Breast epithelium (tissue), 4 donors: Measurements from ENCODE around the gene TMEM266. TPM values are rescaled to one million over a fixed set of nuclear protein-coding genes. Genes with fewer than 3 reads are reported as not detected.

Source experiments
- DNase-seq, 2 donors: peaks; one replicate each; pipeline ENCODE4 v3.0.0-alpha.2; 2019; ENCODE audit warnings: low spot score in 2 of 2
- H3K27ac ChIP-seq, 2 donors: fragments of 200-600 bp; sonication (generic) in 1 of 2; one replicate each; pipeline ENCODE4 v1.5.1; 2016 to 2019; ENCODE audit warnings: mild to moderate bottlenecking in 1 of 2
- H3K27me3 ChIP-seq, 2 donors: fragments of 200-600 bp; sonication (generic) in 1 of 2; one replicate each; pipeline versions ENCODE4 v1.5.1 to v1.6.0; 2017 to 2019; ENCODE audit warnings: control low read depth in 1 of 2, mild to moderate bottlenecking in 1 of 2
- H3K36me3 ChIP-seq: fragments of 200-600 bp; one replicate; pipeline ENCODE4 v1.5.1; 2019
- H3K4me1 ChIP-seq, 2 donors: fragments of 200-600 bp; sonication (generic); one replicate each; pipeline ENCODE4 v1.5.1; 2016 to 2019; ENCODE audit warnings: control low read depth in 1 of 2
- H3K4me3 ChIP-seq, 3 donors: fragments of 200-600 bp; sonication (generic); 1 replicate in 2 of 3; 2 replicates in 1 of 3; pipeline ENCODE4 v1.5.1; 2016 to 2019; ENCODE audit warnings: mild to moderate bottlenecking in 3 of 3, moderate library complexity in 2 of 3
- H3K9me3 ChIP-seq, 2 donors: fragments of 200-600 bp; sonication (generic) in 1 of 2; one replicate each; pipeline ENCODE4 v1.5.1; 2016 to 2019; ENCODE audit warnings: control low read depth in 1 of 2
- POLR2A ChIP-seq: fragments of 450-650 bp; IDR thresholded peaks from one replicate; pipeline ENCODE4 v1.6.1; 2016; ENCODE audit warnings: antibody characterized with exemption, mild to moderate bottlenecking, moderate library complexity
- POLR2AphosphoS5 ChIP-seq, 3 donors: sonication (generic); formaldehyde crosslinking; IDR thresholded peaks; one replicate each; pipeline ENCODE4 v1.6.1; 2017; ENCODE audit warnings: antibody characterized with exemption in 3 of 3
- intact Hi-C: fragments of 100-400 bp; cut with DNase I; formaldehyde crosslinking; loops from one replicate; pipeline ENCODE4 v1.15.1; 2023; ENCODE audit warnings: low total_unique reads
- total RNA-seq, 3 donors: library from RNA; depleted of rRNA; stranded (reverse); fragments of >200 nt; gene quantifications; one replicate each; pipeline ENCODE4 v1.1.0, GENCODE V29; 2016
- TF ChIP-seq, protein P1 (sequence below), 3 donors: fragments of 450-650 bp; IDR thresholded peaks; one replicate each; pipeline ENCODE4 v1.5.1; 2016 to 2017; ENCODE audit warnings: antibody characterized with exemption in 3 of 3, mild to moderate bottlenecking in 3 of 3, moderate library complexity in 3 of 3

The TMEM266 gene
- total RNA-seq, 3 donors from 2014 or later: 0.29 to 0.32 TPM; not detected in 1

DNA sequence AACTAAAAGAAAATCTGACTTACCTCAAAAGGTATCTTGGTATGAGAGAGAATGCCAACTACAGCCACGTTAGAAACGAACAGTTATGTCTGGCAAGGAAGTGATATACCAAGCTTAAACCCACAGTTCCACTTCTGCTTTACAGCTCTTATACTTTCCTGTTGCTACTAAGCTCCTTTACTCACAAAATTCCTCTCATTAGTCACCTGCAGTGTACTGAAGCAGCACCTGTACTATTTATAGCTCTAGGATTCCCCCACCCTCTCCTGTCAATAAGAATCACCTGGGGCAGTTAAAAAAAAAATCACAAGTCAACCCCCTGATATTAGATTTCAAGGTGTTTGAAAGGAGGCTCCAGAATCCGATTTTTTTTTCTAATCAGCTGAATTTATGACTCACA lies 2.9 kb upstream of the TMEM266 start:
- intact Hi-C loops: no loop called here

DNA sequence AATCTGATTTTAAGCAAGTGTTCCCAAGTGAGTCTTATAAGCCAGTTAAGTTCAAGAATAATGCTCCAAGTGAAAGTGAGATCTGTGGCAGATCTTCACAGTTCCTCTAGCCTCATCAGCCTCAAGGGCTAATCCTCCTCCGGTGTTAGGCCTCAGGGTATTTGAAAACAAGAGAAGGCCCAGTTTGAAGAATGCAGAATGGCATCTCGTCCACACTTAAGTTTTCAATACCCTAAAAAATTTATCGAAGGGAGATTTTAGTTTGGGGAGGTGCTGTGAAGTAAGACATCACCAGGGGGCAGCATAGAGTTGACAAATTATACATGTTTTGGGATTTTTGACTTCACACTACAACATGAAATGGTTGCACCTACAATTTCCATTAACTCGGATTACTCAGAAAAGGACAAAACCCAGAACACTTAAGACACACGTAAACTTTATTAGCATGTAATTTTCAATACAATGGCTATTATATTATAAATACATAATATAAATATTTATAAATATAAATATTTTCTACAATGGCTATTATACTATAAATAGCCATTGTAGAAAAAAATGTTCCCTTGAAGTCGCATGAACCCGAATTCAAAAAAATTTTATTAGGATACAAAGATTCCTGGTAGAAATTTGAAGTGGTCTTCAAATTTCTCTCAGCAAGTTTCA lies 2.3 kb upstream of the TMEM266 start:
- no peaks in the 10 kb centered on the region for H3K36me3 ChIP-seq
- H3K9me3 ChIP-seq: no peaks in the 10 kb centered on the region
- intact Hi-C loops: no loop called here
- no peak overlapping the region for H3K27ac ChIP-seq
- H3K4me1 ChIP-seq: peaks cover 0 to 4% of the 10 kb centered on the region in 2 donors
- H3K4me3 ChIP-seq: no peak overlapping the region
- TF ChIP-seq, protein P1, sequence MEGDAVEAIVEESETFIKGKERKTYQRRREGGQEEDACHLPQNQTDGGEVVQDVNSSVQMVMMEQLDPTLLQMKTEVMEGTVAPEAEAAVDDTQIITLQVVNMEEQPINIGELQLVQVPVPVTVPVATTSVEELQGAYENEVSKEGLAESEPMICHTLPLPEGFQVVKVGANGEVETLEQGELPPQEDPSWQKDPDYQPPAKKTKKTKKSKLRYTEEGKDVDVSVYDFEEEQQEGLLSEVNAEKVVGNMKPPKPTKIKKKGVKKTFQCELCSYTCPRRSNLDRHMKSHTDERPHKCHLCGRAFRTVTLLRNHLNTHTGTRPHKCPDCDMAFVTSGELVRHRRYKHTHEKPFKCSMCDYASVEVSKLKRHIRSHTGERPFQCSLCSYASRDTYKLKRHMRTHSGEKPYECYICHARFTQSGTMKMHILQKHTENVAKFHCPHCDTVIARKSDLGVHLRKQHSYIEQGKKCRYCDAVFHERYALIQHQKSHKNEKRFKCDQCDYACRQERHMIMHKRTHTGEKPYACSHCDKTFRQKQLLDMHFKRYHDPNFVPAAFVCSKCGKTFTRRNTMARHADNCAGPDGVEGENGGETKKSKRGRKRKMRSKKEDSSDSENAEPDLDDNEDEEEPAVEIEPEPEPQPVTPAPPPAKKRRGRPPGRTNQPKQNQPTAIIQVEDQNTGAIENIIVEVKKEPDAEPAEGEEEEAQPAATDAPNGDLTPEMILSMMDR (IDR thresholded peaks at IDR 0.05): peak; percentile 31 to 59 (median 49)
- TF ChIP-seq POLR2AphosphoS5 (IDR thresholded peaks at IDR 0.05): no peak
- H3K27me3 ChIP-seq: peaks cover 0 to 5% of the 10 kb centered on the region in 2 donors
- DNase-seq: no peak

More for the DNA sequence above, 2.9 kb upstream of the TMEM266 start:
- no peak overlapping the region for H3K4me3 ChIP-seq
- no peak overlapping the region for H3K27ac ChIP-seq
- no peaks in the 10 kb centered on the region for H3K9me3 ChIP-seq
- peaks cover 0 to 5% of the 10 kb centered on the region in 2 donors for H3K27me3 ChIP-seq
- DNase-seq: no peak
- no peaks in the 10 kb centered on the region for H3K36me3 ChIP-seq
- H3K4me1 ChIP-seq: peaks cover 0 to 4% of the 10 kb centered on the region in 2 donors
- no peak for TF ChIP-seq POLR2A
- TF ChIP-seq, protein P1 (IDR thresholded peaks at IDR 0.05): no peak
- TF ChIP-seq POLR2AphosphoS5 (IDR thresholded peaks at IDR 0.05): no peak

DNA sequence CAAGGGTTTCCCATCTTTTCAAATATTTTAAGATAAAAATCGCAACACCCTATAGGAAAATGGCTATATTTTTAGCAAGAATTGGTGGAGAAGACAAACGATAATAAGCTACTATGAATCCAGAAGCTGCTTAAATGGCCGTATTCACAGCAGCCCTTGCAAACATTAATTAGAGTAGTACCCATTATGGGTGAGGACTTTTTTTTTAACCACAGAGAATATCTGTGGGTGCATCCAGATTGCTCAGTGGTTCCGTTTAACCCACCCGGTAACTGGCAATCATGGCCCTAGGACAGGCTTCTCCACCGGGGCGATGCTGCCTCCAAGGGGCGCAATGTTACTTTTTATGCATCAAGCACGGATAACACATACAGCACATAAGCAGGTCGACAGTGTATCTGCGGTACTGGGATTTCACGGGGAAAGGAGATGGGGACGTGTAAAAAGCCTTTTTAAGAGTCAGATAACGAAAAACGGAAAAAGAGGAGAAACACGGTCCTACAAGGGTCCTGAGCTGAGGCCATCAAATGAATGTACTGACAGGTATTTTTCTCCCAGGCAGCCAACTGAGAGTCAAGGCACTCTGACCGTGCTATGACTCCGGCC lies 968 bp upstream of the TMEM266 start:
- no peak for DNase-seq
- Histone ChIP-seq H3K4me1 (peaks cover 0 to 4% of the 10 kb centered on the region in 2 donors), H3K4me3 (peak overlapping the region; percentile 49 to 76 (median 67)), H3K27me3 (peaks cover 0 to 5% of the 10 kb centered on the region in 2 donors), H3K9me3 (no peaks in the 10 kb centered on the region), H3K36me3 (no peaks in the 10 kb centered on the region), H3K27ac (no peak overlapping the region)
- TF ChIP-seq, protein P1 (IDR thresholded peaks at IDR 0.05): no peak
- TF ChIP-seq POLR2AphosphoS5 (IDR thresholded peaks at IDR 0.05) (no peak), POLR2A (no peak)
- intact Hi-C loops: no loop called here

DNA sequence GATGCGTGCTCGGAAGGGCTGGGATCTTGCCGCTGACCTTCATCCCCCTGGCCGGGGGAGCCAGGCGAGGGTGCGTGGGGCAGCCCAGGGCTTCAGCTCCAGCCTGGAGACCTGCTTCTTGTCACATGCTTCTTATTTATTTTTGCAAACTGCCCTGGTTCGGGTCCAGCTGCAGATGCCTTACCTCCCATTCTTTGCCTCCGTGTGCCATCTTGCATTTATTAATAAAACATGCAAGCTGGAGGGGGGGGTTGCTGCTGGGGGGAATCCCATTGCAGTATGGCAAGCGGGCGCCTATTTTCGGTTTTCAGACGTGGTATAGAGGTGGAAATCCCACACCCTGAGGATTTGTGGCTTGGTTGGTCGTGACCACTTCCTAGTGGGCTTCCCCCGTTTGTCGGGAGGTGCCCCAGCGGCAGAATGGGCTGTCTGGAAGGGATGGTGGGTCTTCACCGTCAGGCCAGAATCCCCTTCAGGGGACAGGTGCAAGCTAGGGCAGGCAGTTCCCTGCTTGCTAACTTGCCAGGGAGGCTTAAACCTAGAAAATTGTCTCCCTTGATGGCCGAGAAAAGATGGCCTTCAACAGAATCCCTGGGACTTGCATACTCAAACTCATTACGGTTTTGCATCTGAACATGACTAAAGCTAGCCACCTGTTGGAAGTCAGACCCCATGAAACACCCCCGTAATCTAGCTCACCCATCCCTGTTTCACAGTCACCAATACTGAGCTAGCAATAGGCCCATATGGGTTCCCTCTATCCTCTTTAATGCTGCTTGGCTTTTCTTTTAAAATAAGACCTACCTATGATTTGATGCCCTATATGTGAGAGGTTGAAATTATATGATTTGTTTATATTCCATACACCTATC lies 569 bp downstream of the TMEM266 start:
- intact Hi-C loops: no loop called here
- DNase-seq: no peak
- peaks cover 0 to 4% of the 10 kb centered on the region in 2 donors for H3K4me1 ChIP-seq
- H3K9me3 ChIP-seq: no peaks in the 10 kb centered on the region
- TF ChIP-seq, protein P1 (IDR thresholded peaks at IDR 0.05): no peak
- TF ChIP-seq POLR2AphosphoS5 (IDR thresholded peaks at IDR 0.05): no peak
- no peaks in the 10 kb centered on the region for H3K36me3 ChIP-seq
- H3K4me3 ChIP-seq: peak overlapping the region; percentile 36 to 76 (median 67)
- H3K27ac ChIP-seq: no peak overlapping the region
- peaks cover 0 to 5% of the 10 kb centered on the region in 2 donors for H3K27me3 ChIP-seq
